Cardiac muscle cell (in vitro differentiated cells and primary cell): ENCODE measurements around the gene LRRC71. TPM values are rescaled to one million over a fixed set of nuclear protein-coding genes. Genes with fewer than 3 reads are reported as not detected.

ENCODE experiments used
- DNase-seq, 2 donors: peaks; one replicate each; pipeline versions ENCODE4 v3.0.0 to v3.0.0-alpha.2; 2010 to 2017; ENCODE audit warnings: low read depth in 1 of 2, low spot score in 1 of 2
- H3K27ac ChIP-seq: fragments of 200-600 bp; sonication (generic); 2 replicates; pipeline ENCODE4 v1.5.1; 2016
- H3K27me3 ChIP-seq: fragments of 200-600 bp; sonication (generic); 2 replicates; pipeline ENCODE4 v1.6.0; 2016; ENCODE audit warnings: control low read depth
- H3K36me3 ChIP-seq: fragments of 200-600 bp; sonication (generic); 2 replicates; pipeline ENCODE4 v1.5.1; 2016; ENCODE audit warnings: control low read depth
- H3K4me1 ChIP-seq: fragments of 200-600 bp; sonication (generic); 2 replicates; pipeline ENCODE4 v1.8.1; 2017; ENCODE audit warnings: low read depth, mild to moderate bottlenecking, mixed run types
- H3K4me3 ChIP-seq: fragments of 200-600 bp; sonication (generic); 2 replicates; pipeline ENCODE4 v1.5.1; 2016; ENCODE audit warnings: mild to moderate bottlenecking
- H3K9me3 ChIP-seq: fragments of 200-600 bp; sonication (generic); 2 replicates; pipeline ENCODE4 v1.5.1; 2017; ENCODE audit warnings: low read depth, mild to moderate bottlenecking, control low read depth
- polyA plus RNA-seq: library from polyadenylated mRNA; unstranded; fragments of >200 nt; fragmentation: Nextera tagmentation; extraction: Ambion mirVana; gene quantifications from 2 replicates; pipeline ENCODE4 v1.2.1, GENCODE V29; 2016
- total RNA-seq: library from RNA; depleted of rRNA; stranded (reverse); fragments of >200 nt; gene quantifications from 2 replicates; pipeline ENCODE4 v1.2.3, GENCODE V29; 2016
- TF ChIP-seq, protein P1 (sequence below): IDR thresholded peaks from 2 replicates; pipeline ENCODE4 v1.5.1; 2012; ENCODE audit warnings: low read depth, mild to moderate bottlenecking, low read length

Gene LRRC71
- total and polyA plus RNA-seq, 2 experiments from 2014 or later, result 0.24 to 0.45 TPM

DNA sequence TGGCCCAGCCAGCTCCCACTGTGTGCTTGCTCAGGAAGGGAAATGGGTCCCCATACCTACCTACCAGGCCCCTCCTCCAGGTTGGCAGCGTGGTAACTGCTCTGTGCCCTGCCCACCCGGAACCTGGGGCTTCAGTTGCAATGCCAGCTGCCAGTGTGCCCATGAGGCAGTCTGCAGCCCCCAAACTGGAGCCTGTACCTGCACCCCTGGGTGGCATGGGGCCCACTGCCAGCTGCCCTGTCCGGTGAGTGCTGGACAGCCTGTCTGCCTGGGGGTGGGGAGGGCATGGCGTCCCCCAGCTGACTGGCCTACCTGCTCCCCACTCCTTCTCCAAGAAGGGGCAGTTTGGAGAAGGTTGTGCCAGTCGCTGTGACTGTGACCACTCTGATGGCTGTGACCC lies 10.8 kb upstream of the LRRC71 start:
- no peak overlapping the region for H3K4me3 ChIP-seq
- H3K4me1 ChIP-seq, result peaks cover 8% of the 10 kb centered on the region
- DNase-seq, result no peak
- H3K27ac ChIP-seq, result no peak overlapping the region
- H3K27me3 ChIP-seq, result no peaks in the 10 kb centered on the region
- no peaks in the 10 kb centered on the region for H3K9me3 ChIP-seq
- no peaks in the 10 kb centered on the region for H3K36me3 ChIP-seq
- TF ChIP-seq, protein P1, sequence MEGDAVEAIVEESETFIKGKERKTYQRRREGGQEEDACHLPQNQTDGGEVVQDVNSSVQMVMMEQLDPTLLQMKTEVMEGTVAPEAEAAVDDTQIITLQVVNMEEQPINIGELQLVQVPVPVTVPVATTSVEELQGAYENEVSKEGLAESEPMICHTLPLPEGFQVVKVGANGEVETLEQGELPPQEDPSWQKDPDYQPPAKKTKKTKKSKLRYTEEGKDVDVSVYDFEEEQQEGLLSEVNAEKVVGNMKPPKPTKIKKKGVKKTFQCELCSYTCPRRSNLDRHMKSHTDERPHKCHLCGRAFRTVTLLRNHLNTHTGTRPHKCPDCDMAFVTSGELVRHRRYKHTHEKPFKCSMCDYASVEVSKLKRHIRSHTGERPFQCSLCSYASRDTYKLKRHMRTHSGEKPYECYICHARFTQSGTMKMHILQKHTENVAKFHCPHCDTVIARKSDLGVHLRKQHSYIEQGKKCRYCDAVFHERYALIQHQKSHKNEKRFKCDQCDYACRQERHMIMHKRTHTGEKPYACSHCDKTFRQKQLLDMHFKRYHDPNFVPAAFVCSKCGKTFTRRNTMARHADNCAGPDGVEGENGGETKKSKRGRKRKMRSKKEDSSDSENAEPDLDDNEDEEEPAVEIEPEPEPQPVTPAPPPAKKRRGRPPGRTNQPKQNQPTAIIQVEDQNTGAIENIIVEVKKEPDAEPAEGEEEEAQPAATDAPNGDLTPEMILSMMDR, result no peak

DNA sequence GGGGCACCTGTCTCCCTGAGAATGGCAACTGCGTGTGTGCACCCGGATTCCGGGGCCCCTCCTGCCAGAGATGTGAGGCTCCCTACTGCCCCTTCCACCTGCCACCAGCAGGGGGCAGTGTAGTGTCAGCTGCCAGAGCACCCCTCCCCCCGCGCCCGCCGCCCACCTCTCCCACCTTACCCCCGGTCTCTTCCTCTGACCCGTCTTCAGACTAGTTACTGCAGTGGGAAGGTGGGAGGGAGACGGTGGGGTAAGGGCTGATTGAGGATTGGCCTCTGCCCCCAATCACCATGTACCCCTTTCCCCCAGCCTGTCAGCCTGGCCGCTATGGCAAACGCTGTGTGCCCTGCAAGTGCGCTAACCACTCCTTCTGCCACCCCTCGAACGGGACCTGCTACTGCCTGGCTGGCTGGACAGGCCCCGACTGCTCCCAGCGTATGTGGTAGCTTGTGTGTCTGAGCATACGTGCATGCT lies 10.1 kb upstream of the LRRC71 start:
- Histone ChIP-seq H3K9me3 (no peaks in the 10 kb centered on the region), H3K27me3 (no peaks in the 10 kb centered on the region), H3K36me3 (no peaks in the 10 kb centered on the region), H3K4me1 (peaks cover 8% of the 10 kb centered on the region), H3K4me3 (no peak overlapping the region), H3K27ac (no peak overlapping the region)
- peak in 1 of 2 donors; percentile 62 for DNase-seq
- TF ChIP-seq, protein P1, result peak; percentile 72

DNA sequence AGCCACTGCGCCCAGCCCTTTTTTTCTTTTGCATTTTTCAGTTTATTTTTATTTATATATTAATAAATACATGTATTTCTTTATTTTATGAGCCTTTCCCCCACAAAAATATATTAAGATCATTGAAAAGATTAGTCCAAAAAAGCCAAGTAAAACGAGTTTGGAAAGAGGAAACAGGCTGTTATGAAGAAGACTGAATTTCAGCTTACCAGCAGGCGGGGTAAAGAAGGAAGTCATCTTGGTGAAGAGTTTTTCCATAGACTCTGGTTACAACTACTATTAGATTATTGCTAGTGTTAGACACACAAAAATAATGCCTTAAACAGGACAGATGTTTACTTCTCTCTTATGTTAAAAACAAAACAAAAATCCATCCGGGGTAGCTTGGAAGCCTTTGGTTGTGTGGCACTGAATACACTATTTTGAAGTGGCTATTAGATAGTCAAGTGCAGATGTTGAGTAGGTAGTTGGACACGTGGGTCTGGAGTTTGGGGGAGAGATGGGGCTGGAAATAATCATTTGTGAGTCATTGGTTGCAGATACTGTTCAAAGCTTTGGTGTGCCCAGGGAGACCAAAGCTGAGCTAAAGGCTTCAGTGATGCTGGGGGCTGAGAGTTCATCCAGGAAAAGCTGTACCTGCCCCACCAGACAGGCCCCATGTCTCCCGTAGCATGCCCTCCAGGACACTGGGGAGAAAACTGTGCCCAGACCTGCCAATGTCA lies 8.7 kb upstream of the LRRC71 start:
- no peak for DNase-seq
- TF ChIP-seq, protein P1, result no peak
- Histone ChIP-seq H3K4me1 (peaks cover 8% of the 10 kb centered on the region), H3K4me3 (no peak overlapping the region), H3K27ac (no peak overlapping the region), H3K9me3 (no peaks in the 10 kb centered on the region), H3K27me3 (no peaks in the 10 kb centered on the region), H3K36me3 (no peaks in the 10 kb centered on the region)

DNA sequence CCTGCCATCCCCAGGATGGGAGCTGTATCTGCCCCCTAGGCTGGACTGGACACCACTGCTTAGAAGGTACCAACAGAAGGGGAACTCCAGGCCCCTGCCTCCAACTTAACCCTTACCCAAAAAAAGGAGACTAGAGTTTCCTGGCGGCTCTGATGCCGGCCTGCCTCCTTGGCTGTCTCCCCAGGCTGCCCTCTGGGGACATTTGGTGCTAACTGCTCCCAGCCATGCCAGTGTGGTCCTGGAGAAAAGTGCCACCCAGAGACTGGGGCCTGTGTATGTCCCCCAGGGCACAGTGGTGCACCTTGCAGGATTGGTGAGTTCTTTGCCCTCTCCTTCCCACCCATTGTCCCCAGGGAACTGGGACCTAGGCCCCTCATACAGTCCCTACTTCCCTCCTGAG lies 8.1 kb upstream of the LRRC71 start:
- Histone ChIP-seq H3K27ac (no peak overlapping the region), H3K36me3 (no peaks in the 10 kb centered on the region), H3K4me3 (no peak overlapping the region), H3K9me3 (no peaks in the 10 kb centered on the region), H3K4me1 (peaks cover 8% of the 10 kb centered on the region), H3K27me3 (peaks cover 1% of the 10 kb centered on the region)
- DNase-seq, result no peak
- TF ChIP-seq, protein P1, result no peak

GRCh38 chr1:156912861-156913808 lies 7.3 kb upstream of the LRRC71 start:
- Histone ChIP-seq H3K4me3 (no peak overlapping the region), H3K4me1 (peaks cover 8% of the 10 kb centered on the region), H3K9me3 (no peaks in the 10 kb centered on the region), H3K36me3 (no peaks in the 10 kb centered on the region), H3K27me3 (peaks cover 3% of the 10 kb centered on the region), H3K27ac (no peak overlapping the region)
- DNase-seq, result no peak
- TF ChIP-seq, protein P1, result no peak
